Measurements from ENCODE around the gene PTPN2.
"Not testable (repeated sequence)": the region's sequence is repeated elsewhere in the genome, so short reads cannot be mapped to it uniquely, and the experiment has no call there.

Gene PTPN2

GRCh38 chr18:12883684-12884405 is at the start of gene PTPN2:
TSS of gene PTPN2 (minus strand) at chr18:12884237. CDS start at chr18:12884141, 96 bp downstream.
- peak; percentile 84 for DNase-seq (ENCODE audit: low read depth)
- H3K4me3 ChIP-seq (ENCODE audit: low read depth, low read length) = peak within 1 kb of the TSS; percentile 82

- no peak for DNase-seq (ENCODE audit: low read depth)
- no peak overlapping the region for H3K4me3 ChIP-seq (ENCODE audit: low read depth, low read length)
Observed at GRCh38 chr18:12933327-12933726, 49.3 kb upstream of the PTPN2 start.

GRCh38 chr18:12930908-12931307 is 46.9 kb upstream of the PTPN2 start:
- no peak for DNase-seq (ENCODE audit: low read depth)
- no peak overlapping the region for H3K4me3 ChIP-seq (ENCODE audit: low read depth, low read length)

- no peak for DNase-seq (ENCODE audit: low read depth)
Observed at GRCh38 chr18:12930376-12930775, 46.3 kb upstream of the PTPN2 start.

GRCh38 chr18:12929477-12930083 is 45.5 kb upstream of the PTPN2 start:
- DNase-seq (ENCODE audit: low read depth) = no peak

More at GRCh38 chr18:12930376-12930775, 46.3 kb upstream of the PTPN2 start:
- H3K4me3 ChIP-seq (ENCODE audit: low read depth, low read length) = no peak overlapping the region

GRCh38 chr18:12928641-12929040 is 44.6 kb upstream of the PTPN2 start:
- no peak overlapping the region for H3K4me3 ChIP-seq (ENCODE audit: low read depth, low read length)
- no peak for DNase-seq (ENCODE audit: low read depth)

More at GRCh38 chr18:12929477-12930083, 45.5 kb upstream of the PTPN2 start:
- no peak overlapping the region for H3K4me3 ChIP-seq (ENCODE audit: low read depth, low read length)

- no peak for DNase-seq (ENCODE audit: low read depth)
- H3K4me3 ChIP-seq (ENCODE audit: low read depth, low read length) = no peak overlapping the region
Observed at GRCh38 chr18:12928206-12928605, 44.2 kb upstream of the PTPN2 start.

- no peak overlapping the region for H3K4me3 ChIP-seq (ENCODE audit: low read depth, low read length)
- no peak for DNase-seq (ENCODE audit: low read depth)
Observed at GRCh38 chr18:12924616-12925015, 40.6 kb upstream of the PTPN2 start.

GRCh38 chr18:12922266-12922665 is 38.2 kb upstream of the PTPN2 start:
- DNase-seq (ENCODE audit: low read depth) = no peak
- no peak overlapping the region for H3K4me3 ChIP-seq (ENCODE audit: low read depth, low read length)

- no peak overlapping the region for H3K4me3 ChIP-seq (ENCODE audit: low read depth, low read length)
- DNase-seq (ENCODE audit: low read depth) = no peak
Observed at GRCh38 chr18:12921178-12921577, 37.1 kb upstream of the PTPN2 start.

- no peak overlapping the region for H3K4me3 ChIP-seq (ENCODE audit: low read depth, low read length)
Observed at GRCh38 chr18:12911929-12912703, 28.1 kb upstream of the PTPN2 start.

GRCh38 chr18:12911025-12911928 is 27.2 kb upstream of the PTPN2 start:
- peak overlapping the region; percentile 9 for H3K4me3 ChIP-seq (ENCODE audit: low read depth, low read length)

More at GRCh38 chr18:12911929-12912703, 28.1 kb upstream of the PTPN2 start:
- DNase-seq (ENCODE audit: low read depth) = no peak

GRCh38 chr18:12908706-12909105 is 24.7 kb upstream of the PTPN2 start:
- H3K4me3 ChIP-seq (ENCODE audit: low read depth, low read length) = no peak overlapping the region
- no peak for DNase-seq (ENCODE audit: low read depth)

More at GRCh38 chr18:12911025-12911928, 27.2 kb upstream of the PTPN2 start:
- no peak for DNase-seq (ENCODE audit: low read depth)

GRCh38 chr18:12907258-12907925 is 23.4 kb upstream of the PTPN2 start:
- H3K4me3 ChIP-seq (ENCODE audit: low read depth, low read length) = no peak overlapping the region
- DNase-seq (ENCODE audit: low read depth) = no peak

- DNase-seq (ENCODE audit: low read depth) = no peak
- H3K4me3 ChIP-seq (ENCODE audit: low read depth, low read length) = no peak overlapping the region
Observed at GRCh38 chr18:12906773-12907172, 22.7 kb upstream of the PTPN2 start.

GRCh38 chr18:12906119-12906518 is 22.1 kb upstream of the PTPN2 start:
- DNase-seq (ENCODE audit: low read depth) = no peak
- no peak overlapping the region for H3K4me3 ChIP-seq (ENCODE audit: low read depth, low read length)

- no peak overlapping the region for H3K4me3 ChIP-seq (ENCODE audit: low read depth, low read length)
- no peak for DNase-seq (ENCODE audit: low read depth)
Observed at GRCh38 chr18:12904012-12904516, 20.0 kb upstream of the PTPN2 start.

GRCh38 chr18:12901208-12901607 is 17.2 kb upstream of the PTPN2 start:
- not testable (repeated sequence) for H3K4me3 ChIP-seq (ENCODE audit: low read depth, low read length); DNase-seq (ENCODE audit: low read depth)

Data from skeletal muscle cell (primary cell).